Measurements from ENCODE around the gene TRAF6. TPM values are rescaled to one million over a fixed set of nuclear protein-coding genes. Genes with fewer than 3 reads are reported as not detected.

Gene TRAF6
- total and polyA plus RNA-seq, 7 donors, result 4.7 to 14.9 (median 11.1) TPM

DNA sequence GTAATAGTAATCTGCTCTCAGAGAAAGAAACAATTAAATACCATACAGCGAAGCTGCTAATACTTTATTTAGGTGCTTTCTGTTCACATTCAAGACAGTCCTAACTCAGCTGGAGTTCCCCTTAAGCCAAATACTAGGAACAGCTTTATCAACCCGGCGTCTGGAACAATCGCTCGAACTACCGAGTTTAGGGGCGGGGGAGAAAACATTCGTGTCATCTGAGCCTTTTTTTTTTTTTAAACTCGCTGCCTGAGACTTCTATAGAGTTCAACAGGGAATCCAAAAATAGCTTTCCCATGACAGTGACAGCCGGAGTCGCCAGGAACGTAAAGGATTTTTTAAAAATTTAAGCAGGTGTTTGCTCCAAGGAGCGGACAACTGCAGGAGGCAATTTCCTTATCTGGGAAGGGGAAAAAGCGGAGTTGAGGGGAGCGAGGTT, 852 bp downstream of the TRAF6 start:
- Histone ChIP-seq H3K27ac (peak overlapping the region; percentile 98), H3K9me3 (no peaks in the 10 kb centered on the region), H3K27me3 (ENCODE audit: insufficient read depth in 3 of 3, low read length in 2 of 3) (no peaks in the 10 kb centered on the region), H3K36me3 (ENCODE audit: insufficient read depth in 1 of 2, low read depth in 1 of 2) (no peaks in the 10 kb centered on the region), H3K4me1 (peaks cover 6% of the 10 kb centered on the region), H3K4me3 (peak overlapping the region; percentile 96)
- TF ChIP-seq, protein P1, sequence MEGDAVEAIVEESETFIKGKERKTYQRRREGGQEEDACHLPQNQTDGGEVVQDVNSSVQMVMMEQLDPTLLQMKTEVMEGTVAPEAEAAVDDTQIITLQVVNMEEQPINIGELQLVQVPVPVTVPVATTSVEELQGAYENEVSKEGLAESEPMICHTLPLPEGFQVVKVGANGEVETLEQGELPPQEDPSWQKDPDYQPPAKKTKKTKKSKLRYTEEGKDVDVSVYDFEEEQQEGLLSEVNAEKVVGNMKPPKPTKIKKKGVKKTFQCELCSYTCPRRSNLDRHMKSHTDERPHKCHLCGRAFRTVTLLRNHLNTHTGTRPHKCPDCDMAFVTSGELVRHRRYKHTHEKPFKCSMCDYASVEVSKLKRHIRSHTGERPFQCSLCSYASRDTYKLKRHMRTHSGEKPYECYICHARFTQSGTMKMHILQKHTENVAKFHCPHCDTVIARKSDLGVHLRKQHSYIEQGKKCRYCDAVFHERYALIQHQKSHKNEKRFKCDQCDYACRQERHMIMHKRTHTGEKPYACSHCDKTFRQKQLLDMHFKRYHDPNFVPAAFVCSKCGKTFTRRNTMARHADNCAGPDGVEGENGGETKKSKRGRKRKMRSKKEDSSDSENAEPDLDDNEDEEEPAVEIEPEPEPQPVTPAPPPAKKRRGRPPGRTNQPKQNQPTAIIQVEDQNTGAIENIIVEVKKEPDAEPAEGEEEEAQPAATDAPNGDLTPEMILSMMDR (IDR thresholded peaks at IDR 0.05), result no peak
- DNase-seq, result no peak
- intact Hi-C loops (cut with DNase I), result no loop called here
- 0% methylated on average over 15 of the region's 15 CpGs for WGBS, 3 donors
- peak in 3 of 4 donors; percentile 43 to 54 (median 54) for ATAC-seq

DNA sequence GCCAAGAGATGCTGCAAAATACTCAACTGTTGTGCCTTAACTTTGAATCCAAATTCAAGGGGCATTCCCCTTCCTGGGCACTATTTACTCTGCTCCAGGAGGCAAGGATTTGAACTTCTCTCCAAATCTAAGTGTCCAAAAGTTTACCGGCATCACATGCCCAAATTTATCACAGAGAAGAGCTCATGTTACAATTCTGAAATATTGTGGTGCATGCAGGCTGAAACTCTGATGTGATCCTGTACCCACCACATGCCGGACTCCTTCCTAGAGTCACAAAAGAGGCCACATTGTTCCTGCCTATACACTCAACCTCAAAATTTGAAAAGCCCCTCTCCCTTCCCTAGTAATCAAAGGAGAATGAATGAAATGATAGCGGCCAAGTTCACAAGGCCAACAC, 1.3 kb downstream of the TRAF6 start:
- intact Hi-C loops (cut with DNase I), result no loop called here
- TF ChIP-seq, protein P1 (IDR thresholded peaks at IDR 0.05), result no peak
- 4 to 9% (median 6%) methylated on average over 3 of the region's 3 CpGs for WGBS, 3 donors
- peak overlapping the region; percentile 96 for H3K4me3 ChIP-seq
- no peaks in the 10 kb centered on the region for H3K36me3 ChIP-seq (ENCODE audit: insufficient read depth in 1 of 2, low read depth in 1 of 2)
- H3K4me1 ChIP-seq, result peaks cover 6% of the 10 kb centered on the region
- peak overlapping the region; percentile 98 for H3K27ac ChIP-seq
- ATAC-seq (peak in 2 of 4 donors; percentile 8 to 20), DNase-seq (no peak)
- H3K27me3 ChIP-seq (ENCODE audit: insufficient read depth in 3 of 3, low read length in 2 of 3), result no peaks in the 10 kb centered on the region
- no peaks in the 10 kb centered on the region for H3K9me3 ChIP-seq

DNA sequence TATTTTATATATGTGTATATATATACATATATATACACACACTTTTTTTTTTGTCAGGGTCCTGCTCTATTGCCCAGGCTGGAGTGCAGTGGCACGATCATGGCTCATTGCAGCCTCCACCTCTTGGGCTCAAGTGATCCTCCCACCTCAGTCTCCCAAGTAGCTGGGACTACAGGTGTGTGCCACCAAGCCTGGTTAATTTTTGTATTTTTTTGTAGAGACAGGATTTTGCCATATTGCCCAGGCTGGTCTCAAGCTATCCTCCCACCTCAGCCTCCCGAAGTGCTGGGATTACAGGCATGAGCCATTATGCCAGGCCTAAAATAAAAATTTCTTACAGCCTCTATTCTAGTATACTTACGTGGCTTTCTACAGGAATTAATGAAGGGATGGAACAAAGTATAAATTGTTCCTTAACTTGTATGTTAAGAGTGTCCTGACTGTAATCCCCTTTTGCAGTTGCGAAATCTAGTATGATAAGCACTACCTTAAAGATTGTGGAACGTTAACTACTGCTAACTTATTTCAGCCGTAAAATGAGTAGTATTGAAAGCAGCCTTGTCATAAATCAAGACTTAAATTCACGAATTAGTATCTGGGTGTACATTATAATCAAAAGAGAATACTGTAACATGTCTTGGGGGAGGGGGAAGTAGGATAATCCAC, 2.1 kb downstream of the TRAF6 start:
- H3K4me3 ChIP-seq, result peak overlapping the region; percentile 96
- H3K4me1 ChIP-seq, result peaks cover 6% of the 10 kb centered on the region
- TF ChIP-seq, protein P1 (IDR thresholded peaks at IDR 0.05), result no peak
- no peaks in the 10 kb centered on the region for H3K9me3 ChIP-seq
- intact Hi-C loops (cut with DNase I), result no loop called here
- no peaks in the 10 kb centered on the region for H3K27me3 ChIP-seq (ENCODE audit: insufficient read depth in 3 of 3, low read length in 2 of 3)
- 46 to 50% (median 48%) methylated on average over 7 of the region's 7 CpGs for WGBS, 3 donors
- no peak for ATAC-seq
- DNase-seq, result peak; percentile 8 to 52
- H3K36me3 ChIP-seq (ENCODE audit: insufficient read depth in 1 of 2, low read depth in 1 of 2), result no peaks in the 10 kb centered on the region
- peak overlapping the region; percentile 98 for H3K27ac ChIP-seq

DNA sequence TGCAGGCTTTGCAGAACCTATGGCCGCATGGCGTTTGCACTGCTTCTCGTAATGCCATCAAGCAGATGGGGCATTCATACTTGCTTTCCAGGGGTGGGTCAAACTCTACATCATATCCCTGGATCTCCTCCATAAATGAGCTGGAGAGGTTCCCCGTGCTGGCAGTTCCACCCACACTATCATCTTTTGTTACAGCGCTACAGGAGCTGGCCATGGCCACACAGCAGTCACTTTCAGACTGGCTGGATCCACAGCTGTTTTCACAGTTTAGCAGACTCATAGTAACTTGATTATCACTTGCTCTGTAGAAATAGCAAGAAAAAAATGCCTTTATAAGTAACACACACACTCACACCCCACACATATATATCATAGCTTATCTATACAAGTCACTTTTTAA, 8.8 kb downstream of the TRAF6 start:
- DNase-seq (no peak), ATAC-seq (peak; percentile 69 to 80 (median 72))
- Histone ChIP-seq H3K9me3 (no peaks in the 10 kb centered on the region), H3K4me1 (peaks cover 32% of the 10 kb centered on the region), H3K36me3 (ENCODE audit: insufficient read depth in 1 of 2, low read depth in 1 of 2) (peaks cover 3 to 40% of the 10 kb centered on the region in 2 donors), H3K27ac (peak overlapping the region; percentile 83), H3K4me3 (no peak overlapping the region), H3K27me3 (ENCODE audit: insufficient read depth in 3 of 3, low read length in 2 of 3) (no peaks in the 10 kb centered on the region)
- TF ChIP-seq, protein P1 (IDR thresholded peaks at IDR 0.05), result no peak
- intact Hi-C loops (cut with DNase I), result no loop called here
- WGBS, 3 donors, result 39 to 46% (median 42%) methylated on average over 5 of the region's 5 CpGs
